Neural cell (in vitro differentiated cells): Measurements from ENCODE around the gene GPNMB.

ENCODE experiments used
- EP300 ChIP-seq: fragments of 450-650 bp; conservative IDR thresholded peaks from 2 replicates; pipeline ENCODE4 v1.6.1; 2014; ENCODE audit warnings: antibody characterized with exemption, mild to moderate bottlenecking, moderate library complexity; ENCODE audit not compliant: poor library complexity, severe bottlenecking
- EZH2 ChIP-seq: fragments of 200-600, 300-800 bp; shearing (Covaris generic), sonication (generic); IDR thresholded peaks from 2 replicates; pipeline ENCODE4 v1.6.1; 2014; ENCODE audit warnings: antibody characterized with exemption, low read length, borderline replicate concordance, mild to moderate bottlenecking; ENCODE audit not compliant: insufficient read depth, poor library complexity, severe bottlenecking
- SMC3 ChIP-seq: fragments of 450-650 bp; conservative IDR thresholded peaks from 2 replicates; pipeline ENCODE4 v1.6.1; 2014; ENCODE audit warnings: antibody characterized with exemption, mild to moderate bottlenecking, moderate library complexity; ENCODE audit not compliant: poor library complexity
- TAF1 ChIP-seq: IDR thresholded peaks from 2 replicates; pipeline ENCODE4 v1.6.1; 2012; ENCODE audit warnings: low read depth
- TF ChIP-seq, protein P1 (sequence below): fragments of 450-650 bp; IDR thresholded peaks from 2 replicates; pipeline ENCODE4 v1.5.1; 2014; ENCODE audit warnings: antibody characterized with exemption, mild to moderate bottlenecking, moderate library complexity; ENCODE audit not compliant: poor library complexity, severe bottlenecking

DNA sequence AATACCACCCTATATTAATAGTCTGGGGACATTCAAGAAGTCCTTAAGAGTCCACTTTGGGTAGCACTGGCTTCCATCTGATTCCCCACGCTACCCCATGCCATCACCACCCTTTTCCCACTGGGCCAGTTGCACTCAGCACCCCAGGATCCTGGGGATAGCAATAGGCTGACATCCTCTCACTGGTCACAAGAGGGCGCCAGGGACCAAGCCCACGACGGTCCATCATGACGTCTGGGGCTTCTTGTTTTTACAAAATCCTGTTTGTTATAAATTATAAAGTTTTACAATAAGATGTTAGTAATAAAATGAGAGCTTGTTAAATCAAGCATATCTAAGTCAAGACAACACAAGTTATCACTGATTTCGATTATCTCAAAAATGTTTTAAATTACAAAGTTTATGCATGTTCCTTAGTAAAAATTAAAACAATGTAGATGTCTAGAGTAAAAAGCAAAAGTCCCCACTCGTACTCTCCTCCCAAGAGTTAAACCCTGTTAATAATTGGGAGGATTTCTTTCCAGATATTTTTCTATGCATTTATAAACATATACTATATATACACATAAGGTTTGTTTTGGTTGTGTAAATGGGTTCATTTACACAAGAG lies 15.4 kb downstream of the GPNMB start:
- TF ChIP-seq, protein P1, sequence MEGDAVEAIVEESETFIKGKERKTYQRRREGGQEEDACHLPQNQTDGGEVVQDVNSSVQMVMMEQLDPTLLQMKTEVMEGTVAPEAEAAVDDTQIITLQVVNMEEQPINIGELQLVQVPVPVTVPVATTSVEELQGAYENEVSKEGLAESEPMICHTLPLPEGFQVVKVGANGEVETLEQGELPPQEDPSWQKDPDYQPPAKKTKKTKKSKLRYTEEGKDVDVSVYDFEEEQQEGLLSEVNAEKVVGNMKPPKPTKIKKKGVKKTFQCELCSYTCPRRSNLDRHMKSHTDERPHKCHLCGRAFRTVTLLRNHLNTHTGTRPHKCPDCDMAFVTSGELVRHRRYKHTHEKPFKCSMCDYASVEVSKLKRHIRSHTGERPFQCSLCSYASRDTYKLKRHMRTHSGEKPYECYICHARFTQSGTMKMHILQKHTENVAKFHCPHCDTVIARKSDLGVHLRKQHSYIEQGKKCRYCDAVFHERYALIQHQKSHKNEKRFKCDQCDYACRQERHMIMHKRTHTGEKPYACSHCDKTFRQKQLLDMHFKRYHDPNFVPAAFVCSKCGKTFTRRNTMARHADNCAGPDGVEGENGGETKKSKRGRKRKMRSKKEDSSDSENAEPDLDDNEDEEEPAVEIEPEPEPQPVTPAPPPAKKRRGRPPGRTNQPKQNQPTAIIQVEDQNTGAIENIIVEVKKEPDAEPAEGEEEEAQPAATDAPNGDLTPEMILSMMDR = peak; percentile 61
- TF ChIP-seq EZH2 = no peak
- TF ChIP-seq SMC3 = peak; percentile 46
- no peak for TF ChIP-seq TAF1
- no peak for TF ChIP-seq EP300
